GM18526 (cell line): ENCODE measurements around the gene LRRFIP1.

Source experiments
- POLR2A ChIP-seq: IDR thresholded peaks from 3 replicates; pipeline ENCODE4 v1.6.1; 2011; ENCODE audit not compliant: insufficient read length; ENCODE audit errors: extremely low read depth

The LRRFIP1 gene

GRCh38 chr2:237604960-237605359 is 22.4 kb upstream of the LRRFIP1 start:
- no peak for TF ChIP-seq POLR2A

DNA sequence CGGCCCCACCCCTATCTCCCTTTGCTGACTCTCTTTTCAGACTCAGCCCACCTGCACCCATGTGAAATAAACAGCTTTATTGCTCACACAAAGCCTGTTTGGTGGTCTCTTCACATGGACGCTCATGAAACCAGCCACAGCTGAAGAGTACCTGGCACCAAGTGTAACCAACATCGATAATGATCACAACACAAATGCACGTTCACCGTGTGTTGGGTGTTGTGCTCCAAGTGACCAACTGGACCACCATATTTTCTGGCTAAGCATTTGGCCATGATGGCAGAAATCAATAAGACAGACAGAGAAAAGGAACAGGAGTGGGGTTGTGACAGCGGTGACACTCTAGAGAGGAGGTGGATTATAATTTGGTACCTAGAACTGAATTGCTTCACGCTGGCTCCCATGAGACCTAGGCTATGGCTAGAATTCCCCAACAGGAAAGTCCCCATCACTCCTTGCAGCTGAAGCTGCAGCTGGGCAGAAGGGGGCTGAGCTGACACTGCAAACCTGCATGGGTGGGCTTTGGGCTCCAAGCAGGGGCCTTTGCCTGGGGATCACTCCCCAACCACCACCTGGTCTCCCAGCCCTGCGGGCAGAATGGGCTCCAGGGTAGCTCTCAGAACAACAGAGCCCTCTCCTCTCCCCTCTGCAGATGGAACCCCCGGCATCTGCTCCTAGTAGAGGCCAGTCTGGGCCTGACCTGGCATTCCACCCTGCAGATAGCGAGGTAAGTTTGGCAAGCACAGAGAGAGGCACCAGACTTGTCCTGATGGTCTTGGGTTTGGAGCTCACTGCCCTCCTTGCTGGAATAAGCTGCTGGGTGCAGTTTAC is 14.6 kb upstream of the LRRFIP1 start:
- no peak for TF ChIP-seq POLR2A

GRCh38 chr2:237613679-237614078 is 13.7 kb upstream of the LRRFIP1 start:
- no peak for TF ChIP-seq POLR2A

DNA sequence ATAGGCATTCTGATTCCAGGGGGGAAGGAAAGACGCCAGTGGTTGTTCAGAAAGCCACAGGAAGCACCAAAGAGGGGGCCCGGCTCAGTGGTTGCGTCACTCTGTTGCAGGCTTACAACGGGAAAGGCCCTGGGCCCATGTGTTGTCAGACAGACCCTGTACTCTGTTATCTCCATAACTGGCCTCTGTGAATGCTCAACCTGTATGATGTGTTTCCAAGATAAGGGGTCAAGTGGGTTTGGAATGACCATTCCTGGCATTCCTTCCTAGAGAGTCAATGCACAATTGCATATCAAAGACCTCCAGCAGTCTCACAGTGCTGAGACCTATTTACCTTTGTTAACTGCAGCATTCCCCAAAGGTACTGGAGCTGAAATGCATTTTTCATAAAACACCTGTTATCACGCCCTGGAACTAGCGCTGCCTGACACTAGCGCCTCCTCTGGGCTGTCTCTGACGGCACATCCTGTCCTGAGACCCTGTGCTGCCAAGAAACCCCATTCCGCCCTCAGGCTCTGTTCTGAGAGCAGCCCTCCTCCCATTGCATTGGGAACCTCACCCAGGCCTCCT is 13.2 kb upstream of the LRRFIP1 start:
- TF ChIP-seq POLR2A: no peak

GRCh38 chr2:237615631-237616249 is 11.6 kb upstream of the LRRFIP1 start:
- no peak for TF ChIP-seq POLR2A

DNA sequence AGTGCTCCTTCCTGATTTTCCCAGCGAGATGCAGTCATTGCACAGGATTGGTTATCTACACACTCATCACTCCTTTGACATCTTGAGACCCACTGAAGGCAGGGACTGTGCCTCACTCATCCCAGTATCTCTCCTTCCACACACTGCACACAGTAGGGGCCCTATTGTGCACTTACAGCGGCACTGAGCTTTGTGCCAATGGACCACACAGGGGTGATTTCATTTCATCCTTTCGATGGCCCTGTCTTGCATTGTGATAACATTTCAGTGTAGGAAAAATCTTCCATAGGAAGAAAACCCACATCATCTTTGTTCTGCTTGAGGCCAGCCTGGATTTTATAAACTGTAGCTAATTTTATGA is 11.0 kb upstream of the LRRFIP1 start:
- TF ChIP-seq POLR2A: no peak

DNA sequence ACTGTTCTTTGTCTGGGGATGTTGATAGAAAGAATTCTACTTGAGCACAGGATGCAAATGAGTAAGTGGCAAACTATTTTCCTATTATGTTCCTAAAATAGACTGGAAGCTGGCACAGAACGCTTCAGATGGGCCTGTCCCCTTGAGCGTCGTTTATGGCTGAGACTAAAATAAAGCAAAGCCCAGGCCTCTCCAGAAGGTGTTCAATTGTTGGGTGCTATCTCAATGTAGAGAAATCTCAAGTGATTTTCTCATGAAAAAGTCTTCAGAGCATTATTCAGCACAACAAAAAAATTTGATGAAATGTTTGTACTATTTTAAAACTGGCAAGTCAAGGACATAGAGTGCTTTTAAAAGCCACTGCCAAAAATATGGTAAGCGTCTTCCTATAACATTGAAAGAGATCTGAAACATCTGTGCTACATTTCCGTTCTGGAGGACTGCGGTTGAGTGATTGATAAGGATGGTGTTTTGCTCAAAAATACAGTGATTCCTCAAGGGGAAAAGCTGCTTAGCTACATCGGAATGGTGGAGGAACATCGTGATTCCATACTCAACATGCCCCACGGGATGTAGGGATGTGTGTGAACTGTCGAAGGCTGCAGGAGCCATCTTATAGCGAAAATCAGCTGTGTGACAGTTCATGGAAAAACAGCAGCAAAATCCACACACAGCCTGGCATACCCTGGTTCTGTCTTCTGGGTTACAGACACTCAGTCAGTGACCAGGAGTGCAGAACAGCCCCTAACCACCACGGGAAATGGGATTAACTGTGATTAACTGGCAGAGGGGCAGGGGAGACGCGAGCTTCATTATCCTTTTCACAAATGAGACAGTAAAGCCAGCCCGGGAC is 10.4 kb upstream of the LRRFIP1 start:
- no peak for TF ChIP-seq POLR2A

GRCh38 chr2:237617587-237617982 is 9.8 kb upstream of the LRRFIP1 start:
- TF ChIP-seq POLR2A: no peak

GRCh38 chr2:237618449-237618848 is 8.9 kb upstream of the LRRFIP1 start:
- TF ChIP-seq POLR2A: no peak

- no peak for TF ChIP-seq POLR2A
Observed at GRCh38 chr2:237623428-237624403, 3.7 kb upstream of the LRRFIP1 start.

DNA sequence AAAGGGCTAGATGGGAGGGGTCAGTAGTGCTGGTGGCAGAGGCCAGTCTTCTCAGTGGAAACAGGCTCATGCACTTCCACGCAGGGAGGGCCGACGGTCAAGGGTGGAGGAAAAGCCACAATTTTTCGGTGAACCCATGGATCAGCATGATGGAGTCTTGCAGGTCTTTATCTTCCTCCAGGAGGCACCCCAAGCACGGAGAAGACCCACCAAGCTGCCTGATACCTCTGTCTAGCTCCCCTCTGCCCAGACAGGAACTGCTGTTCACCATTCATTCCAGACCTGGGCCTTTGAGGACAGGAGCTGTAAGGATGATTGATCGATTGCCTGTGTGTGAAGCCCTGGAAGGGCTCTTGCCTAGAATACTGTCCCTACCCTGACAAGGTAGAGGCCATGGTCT is 2.8 kb upstream of the LRRFIP1 start:
- no peak for TF ChIP-seq POLR2A

GRCh38 chr2:237625216-237625705 is 2.1 kb upstream of the LRRFIP1 start:
- no peak for TF ChIP-seq POLR2A

DNA sequence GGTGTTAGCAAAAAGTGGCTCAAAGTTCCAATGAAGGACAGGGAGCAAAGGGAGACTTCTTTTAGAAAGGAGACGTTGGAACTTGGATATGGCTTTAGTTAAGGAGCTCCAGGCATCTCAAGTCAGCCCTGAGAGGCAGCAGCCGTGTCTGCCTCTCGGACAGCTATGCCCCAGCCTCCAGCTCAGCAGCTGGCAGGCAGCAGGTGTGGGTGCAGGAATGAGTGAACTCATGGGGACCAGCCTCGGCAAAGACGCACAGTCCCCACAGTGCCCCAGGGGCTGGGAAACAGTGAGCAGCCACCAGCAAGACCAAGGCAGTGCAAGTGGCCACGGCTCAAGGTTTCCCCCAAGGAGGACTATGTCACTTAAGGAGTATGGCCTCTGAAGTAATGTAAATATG is 1.6 kb upstream of the LRRFIP1 start:
- no peak for TF ChIP-seq POLR2A

- no peak for TF ChIP-seq POLR2A
Observed at GRCh38 chr2:237626813-237627440, 460 bp upstream of the LRRFIP1 start.
